HK-2 (cell line): ENCODE measurements around the gene ZNF474.
"Not testable (repeated sequence)": the region's sequence is repeated elsewhere in the genome, so short reads cannot be mapped to it uniquely, and the experiment has no call there.

Experiments
- DNase-seq: peaks from one replicate; pipeline ENCODE4 v3.0.0-alpha.2; 2018; ENCODE audit not compliant: unreplicated experiment

Gene ZNF474

GRCh38 chr5:122129306-122129705, at the start of gene ZNF474:
ZNF474 (plus strand) TSS chr5:122129546; CDS start chr5:122151991, 22,445 bp downstream.
- DNase-seq, result peak; percentile 65

GRCh38 chr5:122081541-122081940, 47.8 kb upstream of the ZNF474 start:
- no peak for DNase-seq

GRCh38 chr5:122083535-122083934, 45.8 kb upstream of the ZNF474 start:
- DNase-seq, result no peak

GRCh38 chr5:122085041-122085440, 44.3 kb upstream of the ZNF474 start:
- no peak for DNase-seq

GRCh38 chr5:122089096-122090013, 40.0 kb upstream of the ZNF474 start:
- DNase-seq, result no peak

- no peak for DNase-seq
These were observed 37.3 kb upstream of the ZNF474 start for GRCh38 chr5:122091936-122092600.

- no peak for DNase-seq
These were observed 35.7 kb upstream of the ZNF474 start for GRCh38 chr5:122093415-122094180.

GRCh38 chr5:122094251-122094650, 35.1 kb upstream of the ZNF474 start:
- DNase-seq, result not testable (repeated sequence)

GRCh38 chr5:122095158-122095557, 34.2 kb upstream of the ZNF474 start:
- DNase-seq, result no peak

GRCh38 chr5:122097391-122097790, 32.0 kb upstream of the ZNF474 start:
- DNase-seq, result no peak

- DNase-seq, result peak; percentile 32
These were observed 30.1 kb upstream of the ZNF474 start for GRCh38 chr5:122099060-122099790.

GRCh38 chr5:122101636-122102285, 27.6 kb upstream of the ZNF474 start:
- DNase-seq, result no peak

- DNase-seq, result no peak
These were observed 26.5 kb upstream of the ZNF474 start for GRCh38 chr5:122102825-122103224.

- no peak for DNase-seq
These were observed 23.4 kb upstream of the ZNF474 start for GRCh38 chr5:122105909-122106308.

- DNase-seq, result no peak
These were observed 22.3 kb upstream of the ZNF474 start for GRCh38 chr5:122107016-122107415.

GRCh38 chr5:122110987-122111386, 18.4 kb upstream of the ZNF474 start:
- DNase-seq, result no peak

GRCh38 chr5:122111460-122111859, 17.9 kb upstream of the ZNF474 start:
- DNase-seq, result no peak

GRCh38 chr5:122112063-122112462, 17.3 kb upstream of the ZNF474 start:
- DNase-seq, result no peak

- DNase-seq, result no peak
These were observed 16.4 kb upstream of the ZNF474 start for GRCh38 chr5:122112733-122113558.

GRCh38 chr5:122114501-122114900, 14.8 kb upstream of the ZNF474 start:
- DNase-seq, result no peak
